ENCODE results near the gene BCL11A.

BCL11A gene

GRCh38 chr2:60554646-60555065, 1.2 kb upstream of the BCL11A start:
- Mint-ChIP-seq H3K36me3 (peaks cover 8% of the 10 kb centered on the region), H3K27ac (peak overlapping the region; percentile 92), H3K4me1 (peaks cover 4% of the 10 kb centered on the region), H3K27me3 (no peaks in the 10 kb centered on the region), H3K9me3 (no peaks in the 10 kb centered on the region), H3K4me3 (peak overlapping the region; percentile 93)
- DNase-seq (ENCODE audit: low spot score in 2 of 2), result peak in 1 of 2 donors; percentile 54
- ATAC-seq (ENCODE audit: low read depth), result no peak

GRCh38 chr2:60554074-60554645, 706 bp upstream of the BCL11A start:
- H3K27ac Mint-ChIP-seq, result peak overlapping the region; percentile 92
- H3K36me3 Mint-ChIP-seq, result peaks cover 8% of the 10 kb centered on the region
- H3K27me3 Mint-ChIP-seq, result no peaks in the 10 kb centered on the region
- peak overlapping the region; percentile 93 for H3K4me3 Mint-ChIP-seq
- peaks cover 4% of the 10 kb centered on the region for H3K4me1 Mint-ChIP-seq
- peak; percentile 15 for ATAC-seq (ENCODE audit: low read depth)
- peak; percentile 51 to 57 for DNase-seq (ENCODE audit: low spot score in 2 of 2)
- no peaks in the 10 kb centered on the region for H3K9me3 Mint-ChIP-seq

GRCh38 chr2:60552851-60553494, 481 bp downstream of the BCL11A start:
- Mint-ChIP-seq H3K9me3 (no peaks in the 10 kb centered on the region), H3K27ac (peak overlapping the region; percentile 92), H3K36me3 (peaks cover 12% of the 10 kb centered on the region), H3K27me3 (no peaks in the 10 kb centered on the region), H3K4me1 (peaks cover 8% of the 10 kb centered on the region), H3K4me3 (peak overlapping the region; percentile 100)
- ATAC-seq (ENCODE audit: low read depth) (no peak), DNase-seq (ENCODE audit: low spot score in 2 of 2) (no peak)

GRCh38 chr2:60552078-60552850, 1.2 kb downstream of the BCL11A start:
- Mint-ChIP-seq H3K27me3 (no peaks in the 10 kb centered on the region), H3K4me1 (peaks cover 11% of the 10 kb centered on the region)

GRCh38 chr2:60551240-60552077, 2.0 kb downstream of the BCL11A start:
- H3K9me3 Mint-ChIP-seq, result no peaks in the 10 kb centered on the region
- no peaks in the 10 kb centered on the region for H3K27me3 Mint-ChIP-seq
- ATAC-seq (ENCODE audit: low read depth) (no peak), DNase-seq (ENCODE audit: low spot score in 2 of 2) (peak; percentile 33 to 56)
- peak overlapping the region; percentile 100 for H3K4me3 Mint-ChIP-seq
- peak overlapping the region; percentile 92 for H3K27ac Mint-ChIP-seq
- peaks cover 16% of the 10 kb centered on the region for H3K4me1 Mint-ChIP-seq
- peaks cover 13% of the 10 kb centered on the region for H3K36me3 Mint-ChIP-seq

More at GRCh38 chr2:60552078-60552850, 1.2 kb downstream of the BCL11A start:
- peak overlapping the region; percentile 100 for H3K4me3 Mint-ChIP-seq
- peaks cover 12% of the 10 kb centered on the region for H3K36me3 Mint-ChIP-seq
- no peaks in the 10 kb centered on the region for H3K9me3 Mint-ChIP-seq
- ATAC-seq (ENCODE audit: low read depth), result no peak
- H3K27ac Mint-ChIP-seq, result peak overlapping the region; percentile 92
- peak in 1 of 2 donors; percentile 53 for DNase-seq (ENCODE audit: low spot score in 2 of 2)

GRCh38 chr2:60550984-60551239, 2.5 kb downstream of the BCL11A start:
- DNase-seq (ENCODE audit: low spot score in 2 of 2), result no peak
- Mint-ChIP-seq H3K36me3 (peaks cover 19% of the 10 kb centered on the region), H3K27ac (peak overlapping the region; percentile 92), H3K27me3 (no peaks in the 10 kb centered on the region), H3K9me3 (no peaks in the 10 kb centered on the region), H3K4me1 (peaks cover 19% of the 10 kb centered on the region), H3K4me3 (peak overlapping the region; percentile 100)
- no peak for ATAC-seq (ENCODE audit: low read depth)

- ATAC-seq (ENCODE audit: low read depth) (peak; percentile 59), DNase-seq (ENCODE audit: low spot score in 2 of 2) (peak; percentile 71 to 82)
- Mint-ChIP-seq H3K27me3 (no peaks in the 10 kb centered on the region), H3K9me3 (no peaks in the 10 kb centered on the region), H3K27ac (peak overlapping the region; percentile 92), H3K36me3 (peaks cover 24% of the 10 kb centered on the region), H3K4me1 (peaks cover 24% of the 10 kb centered on the region), H3K4me3 (peak overlapping the region; percentile 100)
Observed at GRCh38 chr2:60550178-60550983, 3.1 kb downstream of the BCL11A start.

- no peaks in the 10 kb centered on the region for H3K27me3 Mint-ChIP-seq
- H3K27ac Mint-ChIP-seq, result peak overlapping the region; percentile 92
- peak overlapping the region; percentile 100 for H3K4me3 Mint-ChIP-seq
- ATAC-seq (ENCODE audit: low read depth) (peak; percentile 6), DNase-seq (ENCODE audit: low spot score in 2 of 2) (peak in 1 of 2 donors; percentile 66)
- H3K9me3 Mint-ChIP-seq, result no peaks in the 10 kb centered on the region
- H3K36me3 Mint-ChIP-seq, result peaks cover 26% of the 10 kb centered on the region
- peaks cover 29% of the 10 kb centered on the region for H3K4me1 Mint-ChIP-seq
Observed at GRCh38 chr2:60549928-60550177, 3.6 kb downstream of the BCL11A start.

GRCh38 chr2:60549238-60549927, 4.1 kb downstream of the BCL11A start:
- H3K27ac Mint-ChIP-seq, result peak overlapping the region; percentile 92
- peak overlapping the region; percentile 100 for H3K4me3 Mint-ChIP-seq
- no peaks in the 10 kb centered on the region for H3K9me3 Mint-ChIP-seq
- ATAC-seq (ENCODE audit: low read depth), result no peak
- peaks cover 29% of the 10 kb centered on the region for H3K36me3 Mint-ChIP-seq
- peaks cover 33% of the 10 kb centered on the region for H3K4me1 Mint-ChIP-seq
- no peaks in the 10 kb centered on the region for H3K27me3 Mint-ChIP-seq
- DNase-seq (ENCODE audit: low spot score in 2 of 2), result peak in 1 of 2 donors; percentile 52

GRCh38 chr2:60548845-60549237, 4.6 kb downstream of the BCL11A start:
- H3K27me3 Mint-ChIP-seq, result no peaks in the 10 kb centered on the region
- ATAC-seq (ENCODE audit: low read depth), result no peak
- peaks cover 34% of the 10 kb centered on the region for H3K36me3 Mint-ChIP-seq
- peaks cover 37% of the 10 kb centered on the region for H3K4me1 Mint-ChIP-seq
- H3K9me3 Mint-ChIP-seq, result no peaks in the 10 kb centered on the region
- H3K4me3 Mint-ChIP-seq, result peak overlapping the region; percentile 100
- peak overlapping the region; percentile 92 for H3K27ac Mint-ChIP-seq
- DNase-seq (ENCODE audit: low spot score in 2 of 2), result no peak

- Mint-ChIP-seq H3K27ac (peak overlapping the region; percentile 92), H3K36me3 (peaks cover 34% of the 10 kb centered on the region), H3K9me3 (no peaks in the 10 kb centered on the region), H3K27me3 (no peaks in the 10 kb centered on the region), H3K4me3 (peak overlapping the region; percentile 100), H3K4me1 (peaks cover 40% of the 10 kb centered on the region)
- DNase-seq (ENCODE audit: low spot score in 2 of 2) (no peak), ATAC-seq (ENCODE audit: low read depth) (no peak)
Observed at GRCh38 chr2:60548311-60548710, 5.1 kb downstream of the BCL11A start.

GRCh38 chr2:60547841-60548240, 5.6 kb downstream of the BCL11A start:
- Mint-ChIP-seq H3K4me1 (peaks cover 43% of the 10 kb centered on the region), H3K36me3 (peaks cover 37% of the 10 kb centered on the region), H3K27me3 (no peaks in the 10 kb centered on the region), H3K4me3 (peak overlapping the region; percentile 100), H3K9me3 (no peaks in the 10 kb centered on the region), H3K27ac (peak overlapping the region; percentile 92)
- ATAC-seq (ENCODE audit: low read depth) (no peak), DNase-seq (ENCODE audit: low spot score in 2 of 2) (no peak)
